CD4-positive, alpha-beta memory T cell (primary cell): Measurements from ENCODE around the gene NRBP1. TPM values are rescaled to one million over a fixed set of nuclear protein-coding genes. Genes with fewer than 3 reads are reported as not detected.

ENCODE experiments used
- CTCF ChIA-PET: fragments of 350-600 bp; sonication (Branson Sonifier 250); formaldehyde crosslinking; loops from one replicate; lab custom pipeline; 2021; ENCODE audit warnings: inconsistent platforms; ENCODE audit not compliant: partially characterized antibody; lab: Charles Lee
- POLR2A ChIA-PET: fragments of 350-600 bp; sonication (Branson Sonifier 250); formaldehyde crosslinking; loops from one replicate; lab custom pipeline; 2021; ENCODE audit not compliant: partially characterized antibody; lab: Charles Lee
- DNase-seq, 5 donors: peaks; one replicate each; pipeline versions ENCODE4 v3.0.0 to v3.0.0-alpha.2; 2020 to 2022; ENCODE audit warnings: mixed read lengths in 1 of 5
- H3K27ac ChIP-seq: one replicate; pipeline ENCODE4 v1.7.0; 2013; ENCODE audit warnings: low read depth, low read length
- H3K27me3 ChIP-seq: 2 replicates; pipeline ENCODE4 v1.7.0; 2013; ENCODE audit warnings: mild to moderate bottlenecking, low read length, moderate library complexity; ENCODE audit not compliant: insufficient read depth
- H3K36me3 ChIP-seq: 2 replicates; pipeline ENCODE4 v1.7.0; 2013; ENCODE audit warnings: mild to moderate bottlenecking, low read length, moderate library complexity; ENCODE audit not compliant: insufficient read depth
- H3K4me1 ChIP-seq: 2 replicates; pipeline ENCODE4 v1.7.0; 2013; ENCODE audit warnings: mild to moderate bottlenecking, low read length, moderate library complexity; ENCODE audit not compliant: insufficient read depth
- H3K4me3 ChIP-seq, 2 donors: one replicate each; pipeline ENCODE4 v1.7.0; 2013; ENCODE audit warnings: low read length in 2 of 2, mild to moderate bottlenecking in 1 of 2
- H3K9me3 ChIP-seq, 2 donors: one replicate each; pipeline ENCODE4 v1.7.0; 2013; ENCODE audit warnings: low read length in 2 of 2, control low read depth in 1 of 2; ENCODE audit not compliant: control insufficient read depth in 1 of 2
- H3K27ac Mint-ChIP-seq, 7 donors: one replicate each; pipeline ENCODE4 v1.8.0; 2020 to 2021; ENCODE audit warnings: mixed read lengths in 7 of 7, mild to moderate bottlenecking in 6 of 7, inconsistent platforms in 3 of 7, moderate library complexity in 3 of 7
- H3K27me3 Mint-ChIP-seq, 2 donors: one replicate each; pipeline ENCODE4 v1.8.0; 2020 to 2021; ENCODE audit warnings: mixed read lengths in 2 of 2
- H3K36me3 Mint-ChIP-seq, 2 donors: one replicate each; pipeline ENCODE4 v1.8.0; 2020 to 2021; ENCODE audit warnings: mixed read lengths in 2 of 2, inconsistent platforms in 1 of 2, mild to moderate bottlenecking in 1 of 2
- H3K4me1 Mint-ChIP-seq, 4 donors: one replicate each; pipeline ENCODE4 v1.8.0; 2020 to 2021; ENCODE audit warnings: mixed read lengths in 4 of 4, mild to moderate bottlenecking in 1 of 4
- H3K4me3 Mint-ChIP-seq, 8 donors: one replicate each; pipeline ENCODE4 v1.8.0; 2020 to 2021; ENCODE audit warnings: mixed read lengths in 8 of 8, mild to moderate bottlenecking in 7 of 8, moderate library complexity in 6 of 8, inconsistent platforms in 3 of 8
- H3K9me3 Mint-ChIP-seq, 8 donors: one replicate each; pipeline ENCODE4 v1.8.0; 2020 to 2021; ENCODE audit warnings: mixed read lengths in 8 of 8, mild to moderate bottlenecking in 5 of 8, inconsistent platforms in 3 of 8, moderate library complexity in 1 of 8
- intact Hi-C: fragments of 100-400 bp; cut with micrococcal nuclease; formaldehyde crosslinking; loops from one replicate; pipeline ENCODE4 v1.15.1; 2023
- polyA plus RNA-seq, 2 donors: library from polyadenylated mRNA; unstranded; fragments of 300-500 nt; fragmentation: Illumina TruSeq; gene quantifications; one replicate each; pipeline ENCODE4 v1.2.3, GENCODE V29; 2021
- total RNA-seq, 2 experiments: library from RNA; stranded (reverse); gene quantifications; one replicate each; pipeline ENCODE4 v1.2.3, GENCODE V29; 2021

NRBP1 gene
- total and polyA plus RNA-seq, 4 experiments from 2014 or later: 115 to 125 (median 119) TPM

GRCh38 chr2:27489118-27489497 is 60.7 kb downstream of the NRBP1 start:
- no peak for DNase-seq
- Mint-ChIP-seq H3K4me3 (peak overlapping the region; percentile 59 to 93 (median 84)), H3K4me1 (peaks cover 11 to 20% (median 13%) of the 10 kb centered on the region in 4 donors), H3K36me3 (peaks cover 0 to 4% of the 10 kb centered on the region in 2 donors), H3K9me3 (no peaks in the 10 kb centered on the region), H3K27ac (peak overlapping the region; percentile 71 to 100 (median 99)), H3K27me3 (peaks cover 4% of the 10 kb centered on the region in 2 donors)
- Histone ChIP-seq H3K4me1 (peaks cover 14% of the 10 kb centered on the region), H3K9me3 (no peaks in the 10 kb centered on the region), H3K36me3 (no peaks in the 10 kb centered on the region), H3K27me3 (peaks cover under 1% of the 10 kb centered on the region), H3K27ac (peak overlapping the region; percentile 81), H3K4me3 (peak overlapping the region; percentile 52 to 92)
- CTCF ChIA-PET: no interaction called here
- POLR2A ChIA-PET: interaction anchor here (1.6 to 2.1 kb wide), 2 partner anchors 61 to 80 kb away, joined by 10 read pairs; partner anchors contain the start of genes NRBP1 and PPM1G
- intact Hi-C loops: loop anchor here (1.0 to 2.0 kb wide), 6 partner anchors 80 to 166 kb away; partner anchors contain the start of genes EIF2B4, GTF3C2, MPV17 and PPM1G

GRCh38 chr2:27489498-27490397 is 61.3 kb downstream of the NRBP1 start, which contains the start of gene IFT172:
TSS of gene IFT172 (minus strand) at chr2:27489743. CDS start at chr2:27489653, 90 bp downstream.
- Histone ChIP-seq H3K4me3 (peak within 1 kb of the TSS; percentile 52 to 92), H3K4me1 (peaks cover 18% of the 10 kb centered on the region), H3K27me3 (peaks cover 6% of the 10 kb centered on the region), H3K9me3 (no peaks in the 10 kb centered on the region), H3K27ac (peak within 1 kb of the TSS; percentile 81), H3K36me3 (no peaks in the 10 kb centered on the region)
- Mint-ChIP-seq H3K27ac (peak within 1 kb of the TSS; percentile 71 to 100 (median 99)), H3K36me3 (peaks cover 0 to 4% of the 10 kb centered on the region in 2 donors), H3K9me3 (no peaks in the 10 kb centered on the region), H3K4me3 (peak within 1 kb of the TSS; percentile 59 to 93 (median 84)), H3K27me3 (peaks cover 4% of the 10 kb centered on the region in 2 donors), H3K4me1 (peaks cover 11 to 20% (median 13%) of the 10 kb centered on the region in 4 donors)
- POLR2A ChIA-PET: interaction anchor here (0.9 to 2.1 kb wide), 4 partner anchors 61 to 174 kb away, joined by 3 to 10 read pairs (median 8); partner anchors contain the start of genes EIF2B4, NRBP1, PPM1G and SLC4A1AP
- CTCF ChIA-PET: no interaction called here
- intact Hi-C loops: loop anchor here (1.0 to 2.0 kb wide), 7 partner anchors 61 to 166 kb away; partner anchors contain the start of genes EIF2B4, GTF3C2, MPV17 and NRBP1
- DNase-seq: peak; percentile 96 to 100 (median 100)

Other genes with a start within 250 kb of the NRBP1 start
- 100 to 1,000 TPM; 103 to 109 TPM for gene ATRAID, start 216.6 kb upstream of the NRBP1 start, total RNA-seq
- 100 to 1,000 TPM; 279 to 443 TPM for gene ATRAID, start 216.6 kb upstream of the NRBP1 start, polyA plus RNA-seq
- 10 to 100 TPM; 21.9 to 25.1 TPM for gene SLC5A6, start 216.4 kb upstream of the NRBP1 start, total RNA-seq
- gene SLC5A6, start 216.4 kb upstream of the NRBP1 start, polyA plus RNA-seq: 10 to 100 TPM; 18.9 to 21.7 TPM
- 10 to 100 TPM; 47.6 to 49.3 TPM for gene CAD, start 211.3 kb upstream of the NRBP1 start, total RNA-seq
- gene CAD, start 211.3 kb upstream of the NRBP1 start, polyA plus RNA-seq: 10 to 100 TPM; 11.3 to 24.1 TPM
- gene SLC30A3, start 165.6 kb upstream of the NRBP1 start, total RNA-seq: not detected
- not detected for gene SLC30A3, start 165.6 kb upstream of the NRBP1 start, polyA plus RNA-seq
- gene DNAJC5G, start 153.2 kb upstream of the NRBP1 start, total RNA-seq: not detected
- not detected for gene DNAJC5G, start 153.2 kb upstream of the NRBP1 start, polyA plus RNA-seq
- gene TRIM54, start 146.2 kb upstream of the NRBP1 start, total RNA-seq: under 1 TPM in 1 of 2 experiments, not detected in 1; 0.17 TPM
- not detected for gene TRIM54, start 146.2 kb upstream of the NRBP1 start, polyA plus RNA-seq
- 1 to 10 TPM; 5.1 to 5.4 TPM for gene UCN, start 120.2 kb upstream of the NRBP1 start, total RNA-seq
- gene UCN, start 120.2 kb upstream of the NRBP1 start, polyA plus RNA-seq: under 1 TPM in 1 of 2 donors, not detected in 1; 0.84 TPM
- gene MPV17, start 105.5 kb upstream of the NRBP1 start, total RNA-seq: 10 to 100 TPM; 89.3 to 93.3 TPM
- 100 to 1,000 TPM; 125 to 162 TPM for gene MPV17, start 105.5 kb upstream of the NRBP1 start, polyA plus RNA-seq
- gene GTF3C2, start 71.9 kb upstream of the NRBP1 start, total RNA-seq: 10 to 100 TPM; 82.9 to 90.8 TPM
- 10 to 100 TPM; 37.7 to 51.8 TPM for gene GTF3C2, start 71.9 kb upstream of the NRBP1 start, polyA plus RNA-seq
- 10 to 100 TPM; 48.4 to 56.0 TPM for gene EIF2B4, start 58.3 kb upstream of the NRBP1 start, total RNA-seq
- gene EIF2B4, start 58.3 kb upstream of the NRBP1 start, polyA plus RNA-seq: 10 to 100 TPM; 33.4 to 35.1 TPM
- 100 to 1,000 TPM; 122 to 130 TPM for gene SNX17, start 58.0 kb upstream of the NRBP1 start, total RNA-seq
- 100 to 1,000 TPM; 178 to 304 TPM for gene SNX17, start 58.0 kb upstream of the NRBP1 start, polyA plus RNA-seq
- 10 to 100 TPM; 17.6 to 20.1 TPM for gene ZNF513, start 47.9 kb upstream of the NRBP1 start, total RNA-seq
- gene ZNF513, start 47.9 kb upstream of the NRBP1 start, polyA plus RNA-seq: 1 to 10 TPM; 3.7 to 6.3 TPM
- gene PPM1G, start 19.0 kb upstream of the NRBP1 start, total RNA-seq: 10 to 100 TPM; 53.8 to 56.1 TPM
- gene PPM1G, start 19.0 kb upstream of the NRBP1 start, polyA plus RNA-seq: 10 to 100 TPM; 76.7 to 99.4 TPM
- gene KRTCAP3, start 13.8 kb downstream of the NRBP1 start, total RNA-seq: 10 to 100 TPM; 23.6 to 23.9 TPM
- gene KRTCAP3, start 13.8 kb downstream of the NRBP1 start, polyA plus RNA-seq: 1 to 10 TPM; 1.8 to 9.4 TPM
- gene IFT172, start 61.1 kb downstream of the NRBP1 start, total RNA-seq: 10 to 100 TPM; 23.6 to 24.4 TPM
- gene IFT172, start 61.1 kb downstream of the NRBP1 start, polyA plus RNA-seq: 1 to 10 TPM; 2.1 to 5.2 TPM
- gene FNDC4, start 66.6 kb downstream of the NRBP1 start, total RNA-seq: not detected
- under 1 TPM in 1 of 2 donors, not detected in 1; 0.11 TPM for gene FNDC4, start 66.6 kb downstream of the NRBP1 start, polyA plus RNA-seq
- not detected for gene GCKR, start 68.2 kb downstream of the NRBP1 start, total RNA-seq
- gene GCKR, start 68.2 kb downstream of the NRBP1 start, polyA plus RNA-seq: not detected
- gene ZNF512, start 154.4 kb downstream of the NRBP1 start, total RNA-seq: 10 to 100 TPM; 51.9 to 66.2 TPM
- gene ZNF512, start 154.4 kb downstream of the NRBP1 start, polyA plus RNA-seq: 10 to 100 TPM; 36.8 to 38.5 TPM
- 1 to 10 TPM; 1.3 to 2.2 TPM for gene CCDC121, start 200.4 kb downstream of the NRBP1 start, total RNA-seq
- 1 to 10 TPM in 1 of 2 donors, under 1 TPM in 1; 0.79 to 1.2 TPM for gene CCDC121, start 200.4 kb downstream of the NRBP1 start, polyA plus RNA-seq
- 10 to 100 TPM; 28.9 to 32.8 TPM for gene GPN1, start 200.4 kb downstream of the NRBP1 start, total RNA-seq
- 10 to 100 TPM; 65.9 to 99.5 TPM for gene GPN1, start 200.4 kb downstream of the NRBP1 start, polyA plus RNA-seq
- 10 to 100 TPM; 45.4 to 48.5 TPM for gene SUPT7L, start 235.0 kb downstream of the NRBP1 start, total RNA-seq
- gene SUPT7L, start 235.0 kb downstream of the NRBP1 start, polyA plus RNA-seq: 10 to 100 TPM; 21.4 to 22.7 TPM
- 10 to 100 TPM; 24.4 to 26.6 TPM for gene SLC4A1AP, start 235.3 kb downstream of the NRBP1 start, total RNA-seq
- gene SLC4A1AP, start 235.3 kb downstream of the NRBP1 start, polyA plus RNA-seq: 10 to 100 TPM; 26.4 to 32.1 TPM